Posterior cingulate gyrus (tissue), 11 donors: Measurements from ENCODE around the gene IRX4.
A peak's percentile ranks its signal among the peaks of the same experiment; 100 is the strongest.
"Not testable (repeated sequence)": the region's sequence is repeated elsewhere in the genome, so short reads cannot be mapped to it uniquely, and the experiment has no call there.

Experiments used
- DNase-seq, 10 donors: peaks; one replicate each; pipeline versions ENCODE4 v3.0.0 to v3.0.0-alpha.2; 2020 to 2021; ENCODE audit warnings: mixed read lengths in 3 of 10
- intact Hi-C: fragments of 100-400 bp; cut with DNase I; formaldehyde crosslinking; loops from one replicate; pipeline ENCODE4 v1.15.1; 2023

Gene IRX4

GRCh38 chr5:1844708-1845436 is 37.9 kb downstream of the IRX4 start:
- no peak for DNase-seq
- intact Hi-C loops, result no loop called here

DNA sequence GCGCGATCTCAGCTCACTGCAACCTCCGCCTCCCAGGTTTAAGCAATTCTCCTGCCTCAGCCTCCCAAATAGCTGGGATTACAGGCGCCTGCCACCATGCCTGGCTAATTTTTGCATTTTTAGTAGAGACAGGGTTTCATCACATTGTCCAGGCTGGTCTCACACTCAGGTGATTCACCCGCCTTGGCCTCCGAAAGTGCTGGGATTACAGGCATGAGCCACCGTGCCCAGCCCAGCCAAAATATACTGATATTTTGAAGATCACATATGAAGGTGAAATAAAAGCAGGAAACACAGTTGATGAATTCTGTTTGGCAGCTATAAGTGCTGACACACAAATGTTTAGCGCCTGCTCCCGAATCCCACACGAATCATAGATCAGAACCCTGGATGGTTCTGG is 39.0 kb downstream of the IRX4 start:
- peak in 2 of 10 donors; percentile 49 to 55 for DNase-seq
- intact Hi-C loops, result not testable (repeated sequence)

GRCh38 chr5:1842004-1842819 is 40.5 kb downstream of the IRX4 start:
- intact Hi-C loops, result no loop called here
- DNase-seq, result peak in 2 of 10 donors; percentile 12 to 16

DNA sequence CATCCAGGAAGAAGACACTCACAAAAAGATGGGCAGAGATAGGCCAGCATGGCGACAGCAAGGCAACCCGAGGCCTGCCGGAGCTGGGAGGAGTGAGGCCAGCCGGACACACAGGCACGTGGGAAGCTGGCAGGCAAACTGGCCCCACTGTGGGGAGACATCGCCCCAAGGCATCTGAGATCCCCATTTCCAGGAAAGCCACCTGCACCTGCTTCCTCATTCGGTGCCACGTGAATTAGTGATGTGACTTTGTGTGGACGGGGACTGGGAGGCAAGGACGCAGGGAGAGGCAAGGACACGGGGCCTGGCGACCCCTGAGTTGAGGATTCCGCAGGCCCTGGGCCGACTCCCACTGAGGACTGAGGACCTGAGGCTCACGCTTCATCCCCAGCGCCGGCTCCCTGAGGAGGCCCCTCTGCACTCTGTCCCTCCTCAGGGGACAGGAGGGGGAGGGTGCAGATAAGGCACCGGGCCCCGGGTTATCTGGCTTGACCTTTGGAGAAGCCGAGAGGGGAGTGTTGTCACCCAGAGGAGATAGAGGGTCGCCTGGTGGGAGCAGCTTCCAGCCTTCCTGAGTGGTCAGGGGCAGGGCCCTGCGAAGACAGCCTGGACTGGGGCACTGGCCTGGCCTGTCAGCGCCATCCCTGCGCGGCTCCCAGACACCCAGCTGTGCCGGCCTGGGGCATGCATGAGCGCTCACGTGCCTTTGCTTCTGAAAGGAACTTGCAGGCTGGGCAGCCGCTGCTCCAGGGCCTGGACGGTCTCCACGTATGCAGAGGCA is 41.8 kb downstream of the IRX4 start:
- DNase-seq, result peak in 3 of 10 donors; percentile 58 to 69 (median 64)
- intact Hi-C loops, result no loop called here

- intact Hi-C loops, result no loop called here
These were observed 42.6 kb downstream of the IRX4 start for GRCh38 chr5:1840071-1840547.

DNA sequence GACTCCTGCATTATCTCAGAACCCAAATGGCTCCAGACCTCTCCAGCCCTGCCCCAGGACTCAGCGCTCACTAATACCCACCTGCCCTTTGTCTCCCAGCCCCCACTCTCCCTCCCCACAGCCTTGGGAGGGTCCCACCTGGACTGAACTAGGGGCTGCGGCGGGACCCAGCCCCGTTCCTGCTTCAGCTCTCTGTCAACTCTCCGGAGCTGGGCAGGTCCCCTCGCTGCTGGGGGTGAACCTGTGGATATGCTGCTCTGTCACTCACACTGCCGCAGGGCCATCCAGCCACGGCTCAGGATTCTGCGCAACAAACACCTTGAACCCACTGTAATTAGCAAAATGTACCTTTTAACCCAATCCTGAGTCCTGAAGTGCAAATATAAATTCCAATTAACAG is 44.7 kb downstream of the IRX4 start:
- intact Hi-C loops, result no loop called here
- peak in 1 of 10 donors; percentile 47 for DNase-seq

More at GRCh38 chr5:1840071-1840547, 42.6 kb downstream of the IRX4 start:
- peak in 2 of 10 donors; percentile 60 to 79 for DNase-seq

DNA sequence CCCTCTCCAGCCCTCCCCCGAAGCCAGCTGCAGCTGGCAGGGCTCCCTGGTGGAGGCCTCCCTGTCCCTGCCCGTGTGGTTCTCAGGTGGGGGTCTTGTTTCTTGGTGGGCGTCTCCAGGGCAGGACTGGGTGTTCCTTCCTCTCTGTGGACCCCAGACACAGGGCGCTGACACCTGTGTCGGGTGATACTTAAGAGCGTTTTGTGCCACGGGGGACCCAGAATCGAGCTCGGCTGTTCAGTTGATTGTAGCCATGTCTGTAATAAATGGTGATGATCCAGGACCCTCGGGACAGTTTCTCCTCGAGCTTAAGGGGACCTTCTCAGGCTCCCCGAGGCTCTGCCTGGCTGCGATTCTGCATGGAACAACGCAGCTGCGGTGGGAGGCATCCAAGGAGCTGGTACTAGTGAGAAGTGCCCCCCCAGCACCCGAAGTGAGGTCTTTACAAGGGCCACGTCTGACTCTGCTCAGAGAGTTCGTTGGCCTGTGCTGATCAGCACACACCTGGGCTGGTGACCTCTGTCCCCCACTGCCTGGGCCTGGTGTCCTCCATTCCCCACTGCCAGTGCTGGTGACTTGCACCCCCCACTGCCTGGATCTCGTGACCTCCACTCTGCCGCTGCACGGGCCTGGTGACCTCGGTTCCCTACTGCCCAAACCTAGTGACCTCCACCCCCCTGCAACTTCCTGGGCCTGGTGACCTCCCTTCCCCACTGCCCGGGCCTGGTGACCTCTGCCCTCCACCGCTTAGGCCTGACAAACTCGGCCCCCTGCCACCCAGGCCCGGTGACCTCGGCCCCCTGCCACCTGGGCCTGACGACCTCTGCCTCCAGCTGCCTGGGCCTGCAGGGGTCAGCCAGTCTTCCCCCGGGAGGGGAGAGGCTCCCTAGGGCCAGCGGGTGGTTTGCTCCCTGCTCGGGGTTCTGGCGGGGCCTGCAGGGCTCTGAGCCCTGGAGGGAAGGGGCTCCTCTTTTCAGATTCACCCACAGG is 45.5 kb downstream of the IRX4 start:
- intact Hi-C loops, result no loop called here
- peak in 2 of 10 donors; percentile 79 to 84 for DNase-seq

DNA sequence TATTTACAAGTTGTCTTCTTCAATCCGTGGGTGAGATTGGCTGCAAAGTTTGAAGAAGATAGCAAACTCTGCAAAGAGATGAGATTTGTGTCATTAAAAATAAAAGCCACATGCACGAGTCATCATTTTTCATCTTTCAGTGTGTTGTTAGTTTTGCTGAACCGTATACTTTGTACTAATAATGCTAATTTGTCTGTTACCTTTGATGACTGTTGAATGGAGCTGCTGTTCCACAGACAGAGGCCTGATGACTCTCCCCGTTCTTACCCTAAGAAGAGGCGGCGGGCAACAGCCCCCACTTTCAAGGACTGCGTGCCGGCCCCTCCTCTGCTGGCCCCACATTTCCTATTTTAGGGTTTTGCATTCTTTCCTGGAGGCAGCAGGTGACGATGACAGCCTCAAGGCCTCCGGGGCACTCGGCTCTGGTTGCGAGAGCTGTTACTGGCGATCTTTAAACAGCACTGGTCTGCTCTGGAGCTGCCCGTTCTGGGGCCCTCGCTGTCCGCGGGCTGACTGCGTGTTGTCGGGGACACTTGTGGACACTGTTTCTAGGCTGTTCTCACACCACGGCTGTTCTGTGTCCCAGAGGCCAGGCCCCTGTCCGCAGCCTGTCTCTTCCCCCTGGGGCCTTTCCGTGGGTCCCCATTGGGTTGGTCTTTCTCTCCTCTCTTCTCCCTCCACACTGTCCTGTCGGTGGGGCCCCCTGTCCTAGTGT is 46.4 kb downstream of the IRX4 start:
- intact Hi-C loops, result no loop called here
- peak in 1 of 10 donors; percentile 62 for DNase-seq

- intact Hi-C loops, result no loop called here
- DNase-seq, result peak in 1 of 10 donors; percentile 49
These were observed 47.3 kb downstream of the IRX4 start for GRCh38 chr5:1835431-1835830.

GRCh38 chr5:1834721-1835429 is 47.9 kb downstream of the IRX4 start:
- DNase-seq, result peak in 2 of 10 donors; percentile 60 to 70
- intact Hi-C loops, result no loop called here

GRCh38 chr5:1834022-1834551 is 48.6 kb downstream of the IRX4 start:
- intact Hi-C loops, result no loop called here
- peak in 2 of 10 donors; percentile 52 to 64 for DNase-seq

DNA sequence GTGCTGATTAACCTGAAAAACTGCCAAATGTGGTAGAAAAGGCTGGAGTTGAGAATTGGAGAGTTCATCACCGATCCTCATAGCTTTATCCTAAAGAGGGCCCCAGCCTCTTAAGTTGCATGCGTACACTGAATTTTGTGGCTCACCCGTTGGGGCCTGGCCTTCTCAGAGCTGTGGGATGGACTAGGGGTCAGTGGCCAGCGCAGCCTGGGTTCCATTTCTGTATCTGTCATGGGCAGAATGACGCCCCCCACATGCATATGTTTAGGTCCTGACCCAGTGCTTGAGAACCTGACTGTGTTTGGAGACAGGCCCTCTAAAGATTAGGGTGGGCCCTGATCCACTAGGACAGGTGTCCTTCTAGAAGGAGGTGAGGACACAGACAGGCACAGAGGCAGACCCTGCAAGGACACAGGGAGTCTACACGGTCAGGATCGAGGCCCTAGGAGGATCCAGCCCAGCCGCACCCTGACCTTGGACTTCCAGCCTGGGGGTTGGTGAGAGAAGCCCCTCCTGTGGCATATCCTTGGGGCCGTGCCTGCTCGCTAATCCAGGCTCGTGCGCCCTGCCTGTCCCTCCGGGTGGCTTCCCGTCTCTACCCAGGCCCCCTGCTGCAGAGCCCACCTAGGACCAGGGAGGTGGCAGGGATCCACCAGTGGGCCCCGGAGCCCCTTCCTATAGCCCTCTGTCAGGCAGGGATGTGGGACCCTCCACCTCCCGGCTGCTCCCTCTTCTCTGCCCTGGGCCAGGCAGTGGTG is 49.3 kb downstream of the IRX4 start:
- DNase-seq, result peak in 2 of 10 donors; percentile 76 to 82
- intact Hi-C loops, result no loop called here

- intact Hi-C loops, result no loop called here
- DNase-seq, result peak in 1 of 10 donors; percentile 76
These were observed 50.0 kb downstream of the IRX4 start for GRCh38 chr5:1832511-1833250.

DNA sequence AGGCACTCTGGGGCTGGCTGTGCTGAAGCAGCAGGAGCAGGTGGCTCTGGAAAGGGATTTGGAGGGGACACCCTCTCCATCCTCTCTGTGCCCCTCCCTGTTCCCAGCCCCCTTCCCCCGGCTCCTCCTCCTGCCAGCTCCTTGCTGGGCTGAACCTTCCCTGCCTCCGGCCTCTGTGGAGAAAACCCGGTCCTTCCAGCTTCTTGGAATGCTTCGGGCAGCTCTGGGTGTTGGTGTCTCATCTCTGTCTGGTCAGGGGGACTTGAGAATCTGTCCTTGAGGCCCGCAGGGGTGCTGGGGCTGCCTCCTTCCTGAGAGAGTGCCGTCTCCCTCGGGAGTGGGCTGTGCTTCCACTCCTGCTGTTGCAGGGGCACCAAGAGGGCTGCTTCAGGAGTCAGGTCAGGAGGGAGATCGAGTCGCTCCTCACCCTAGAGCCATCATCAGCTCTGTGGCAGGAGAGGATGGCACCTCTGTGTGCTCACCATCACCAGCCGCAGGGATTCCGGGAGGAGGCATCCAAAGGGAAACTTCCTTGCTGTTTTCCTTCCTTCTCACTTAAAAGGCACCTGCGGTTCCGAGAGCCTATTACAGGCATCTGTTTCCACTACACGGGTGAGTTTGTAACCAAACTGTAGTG is 50.9 kb downstream of the IRX4 start:
- intact Hi-C loops, result no loop called here
- DNase-seq, result peak in 2 of 10 donors; percentile 70 to 74

DNA sequence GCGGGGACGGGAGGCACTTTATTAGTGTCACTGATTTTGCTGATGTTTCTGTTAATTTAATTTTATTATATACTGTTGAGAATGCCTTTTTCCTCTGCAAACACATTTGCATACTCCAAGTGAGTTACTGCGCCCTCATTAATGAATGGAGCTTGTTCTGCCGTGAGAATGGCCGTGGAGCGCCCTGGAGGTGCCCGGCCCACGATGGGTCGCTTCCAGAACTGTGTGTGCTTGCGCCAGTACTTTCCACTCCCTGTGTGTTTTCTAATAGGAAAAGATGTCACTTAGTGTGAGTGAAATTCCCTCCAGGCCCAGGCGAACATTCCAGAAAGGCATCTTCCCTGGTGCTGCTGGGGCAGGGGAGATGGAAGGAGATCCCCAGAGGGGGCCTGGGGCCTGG is 51.5 kb downstream of the IRX4 start:
- intact Hi-C loops, result no loop called here
- no peak for DNase-seq
